Ramos (cell line): Measurements from ENCODE around the gene FOCAD.
"Not testable (repeated sequence)": the region's sequence is repeated elsewhere in the genome, so short reads cannot be mapped to it uniquely, and the experiment has no call there.

Source experiments
- in situ Hi-C: fragments of 300-500 bp; cut with MboI; formaldehyde crosslinking; loops from one replicate; pipeline ENCODE4 v1.14.3; 2022; ENCODE audit warnings: low sequenced_read_pairs; ENCODE audit not compliant: unreplicated experiment

The FOCAD gene

GRCh38 chr9:20940447-20941173, 256.6 kb downstream of the FOCAD start:
- in situ Hi-C loops: loop anchor here (10.0 to 25.0 kb wide), 3 partner anchors 303 to 1016 kb away; no protein-coding TSS in a partner anchor

GRCh38 chr9:20941174-20941690, 257.2 kb downstream of the FOCAD start:
- in situ Hi-C loops: loop anchor here (10.0 to 25.0 kb wide), 3 partner anchors 304 to 1016 kb away; no protein-coding TSS in a partner anchor

- in situ Hi-C loops: loop anchor here (10.0 to 25.0 kb wide), 3 partner anchors 307 to 1020 kb away; no protein-coding TSS in a partner anchor
Measured at GRCh38 chr9:20944507-20944906, 260.4 kb downstream of the FOCAD start.

- in situ Hi-C loops: loop anchor here (10.0 to 25.0 kb wide), 3 partner anchors 308 to 1020 kb away; no protein-coding TSS in a partner anchor
Measured at GRCh38 chr9:20945269-20945668, 261.2 kb downstream of the FOCAD start.

GRCh38 chr9:20945856-20946255, 261.8 kb downstream of the FOCAD start:
- in situ Hi-C loops: loop anchor here (10.0 to 25.0 kb wide), 3 partner anchors 309 to 1021 kb away; no protein-coding TSS in a partner anchor

GRCh38 chr9:20948703-20949102, 264.6 kb downstream of the FOCAD start:
- in situ Hi-C loops: loop anchor here (10.0 to 25.0 kb wide), 3 partner anchors 311 to 1024 kb away; no protein-coding TSS in a partner anchor

- in situ Hi-C loops: no loop called here
Measured at GRCh38 chr9:20950707-20951106, 266.6 kb downstream of the FOCAD start.

- in situ Hi-C loops: no loop called here
Measured at GRCh38 chr9:20962536-20963225, 278.6 kb downstream of the FOCAD start.

GRCh38 chr9:20972684-20973083, 288.6 kb downstream of the FOCAD start:
- in situ Hi-C loops: no loop called here

GRCh38 chr9:20973246-20973947, 289.3 kb downstream of the FOCAD start:
- in situ Hi-C loops: not testable (repeated sequence)

GRCh38 chr9:20974191-20974938, 290.3 kb downstream of the FOCAD start:
- in situ Hi-C loops: not testable (repeated sequence)

- in situ Hi-C loops: no loop called here
Measured at GRCh38 chr9:20978249-20978648, 294.2 kb downstream of the FOCAD start.

GRCh38 chr9:20980832-20981455, 296.9 kb downstream of the FOCAD start:
- in situ Hi-C loops: no loop called here

- in situ Hi-C loops: no loop called here
Measured at GRCh38 chr9:20981486-20981885, 297.4 kb downstream of the FOCAD start.

GRCh38 chr9:20984506-20984905, 300.4 kb downstream of the FOCAD start:
- in situ Hi-C loops: no loop called here

GRCh38 chr9:20985851-20986600, 302.0 kb downstream of the FOCAD start:
- in situ Hi-C loops: no loop called here

- in situ Hi-C loops: no loop called here
Measured at GRCh38 chr9:20987521-20987920, 303.5 kb downstream of the FOCAD start.

- in situ Hi-C loops: no loop called here
Measured at GRCh38 chr9:20988061-20988460, 304.0 kb downstream of the FOCAD start.
